GM18526 (cell line): Measurements from ENCODE around the gene TTLL11.

ENCODE experiments used
- POLR2A ChIP-seq: IDR thresholded peaks from 3 replicates; pipeline ENCODE4 v1.6.1; 2011; ENCODE audit not compliant: insufficient read length; ENCODE audit errors: extremely low read depth

TTLL11 gene

GRCh38 chr9:121780177-121781040, 312.7 kb downstream of the TTLL11 start:
- TF ChIP-seq POLR2A: no peak

GRCh38 chr9:121779381-121780117, 313.6 kb downstream of the TTLL11 start:
- TF ChIP-seq POLR2A: no peak

GRCh38 chr9:121778252-121779225, 314.6 kb downstream of the TTLL11 start:
- TF ChIP-seq POLR2A: no peak

GRCh38 chr9:121776739-121777637, 316.1 kb downstream of the TTLL11 start:
- no peak for TF ChIP-seq POLR2A

GRCh38 chr9:121776001-121776738, 316.9 kb downstream of the TTLL11 start:
- no peak for TF ChIP-seq POLR2A

- no peak for TF ChIP-seq POLR2A
Observed at GRCh38 chr9:121774715-121775613, 318.1 kb downstream of the TTLL11 start.

GRCh38 chr9:121773954-121774714, 319.0 kb downstream of the TTLL11 start:
- no peak for TF ChIP-seq POLR2A

GRCh38 chr9:121773286-121773953, 319.7 kb downstream of the TTLL11 start:
- TF ChIP-seq POLR2A: no peak

GRCh38 chr9:121772600-121773285, 320.4 kb downstream of the TTLL11 start:
- no peak for TF ChIP-seq POLR2A
